HepG2 (cell line): ENCODE data around the gene GSTA1. TPM values are rescaled to one million over a fixed set of nuclear protein-coding genes. Genes with fewer than 3 reads are reported as not detected.

ENCODE experiments used
- ARID4A ChIP-seq: sonication (generic); formaldehyde crosslinking; IDR thresholded peaks from 2 replicates; pipeline ENCODE4 v1.5.0; 2020; ENCODE audit warnings: mild to moderate bottlenecking, missing genetic modification reagents, borderline replicate concordance
- ASH2L ChIP-seq: fragments of 300-600, 200-600 bp; sonication (generic); IDR thresholded peaks from 2 replicates; pipeline ENCODE4 v1.7.0; 2017; ENCODE audit warnings: low read depth, mild to moderate bottlenecking, moderate library complexity, mixed read lengths, low read length; ENCODE audit not compliant: insufficient read length
- CHCHD3 ChIP-seq: sonication (generic); formaldehyde crosslinking; IDR thresholded peaks from 2 replicates; pipeline ENCODE4 v1.8.0; 2022; ENCODE audit warnings: mild to moderate bottlenecking, missing genetic modification reagents, moderate library complexity
- EHMT2 ChIP-seq: fragments of 200-600 bp; sonication (generic); IDR thresholded peaks from 2 replicates; pipeline ENCODE4 v1.7.0; 2017; ENCODE audit warnings: antibody characterized with exemption, low read depth, low read length, borderline replicate concordance
- HNRNPH1 ChIP-seq: fragments of 200-400 bp; formaldehyde crosslinking; optimal IDR thresholded peaks from 2 replicates; pipeline ENCODE3; 2017; ENCODE audit warnings: mild to moderate bottlenecking, low read depth, low read length
- PHF5A ChIP-seq: IDR thresholded peaks from one replicate; pipeline ENCODE4 v1.6.1; 2018; ENCODE audit warnings: low read depth, missing genetic modification reagents; ENCODE audit not compliant: unreplicated experiment
- RXRB ChIP-seq: IDR thresholded peaks from 2 replicates; pipeline ENCODE4 v1.6.1; 2016; ENCODE audit warnings: borderline replicate concordance, missing genetic modification reagents, missing compliant biosample characterization
- SALL2 ChIP-seq: sonication (generic); formaldehyde crosslinking; IDR thresholded peaks from 2 replicates; pipeline ENCODE4 v1.8.1; 2023; ENCODE audit warnings: mild to moderate bottlenecking, missing genetic modification reagents, inconsistent platforms
- SSRP1 ChIP-seq: IDR thresholded peaks from 2 replicates; pipeline ENCODE4 v1.6.1; 2016; ENCODE audit warnings: control low read depth
- ZBTB26 ChIP-seq: IDR thresholded peaks from 2 replicates; pipeline ENCODE4 v1.6.1; 2016; ENCODE audit warnings: missing compliant biosample characterization, missing genetic modification reagents, borderline replicate concordance
- ZBTB34 ChIP-seq: sonication (generic); formaldehyde crosslinking; IDR thresholded peaks from 2 replicates; pipeline ENCODE4 v1.8.0; 2022; ENCODE audit warnings: mild to moderate bottlenecking, missing genetic modification reagents
- ZBTB46 ChIP-seq: sonication (generic); formaldehyde crosslinking; IDR thresholded peaks from 2 replicates; pipeline ENCODE4 v1.4.0; 2020; ENCODE audit warnings: mild to moderate bottlenecking, missing genetic modification reagents, borderline replicate concordance
- ZC3H13 ChIP-seq: sonication (generic); formaldehyde crosslinking; IDR thresholded peaks from 2 replicates; pipeline ENCODE4 v1.8.1; 2023; ENCODE audit warnings: mild to moderate bottlenecking, missing genetic modification reagents, moderate library complexity
- ZFP1 ChIP-seq: IDR thresholded peaks from 2 replicates; pipeline ENCODE4 v1.6.1; 2016
- ZHX1 ChIP-seq: sonication (generic); formaldehyde crosslinking; IDR thresholded peaks from 2 replicates; pipeline ENCODE4 v1.8.1; 2022; ENCODE audit warnings: low read depth, mild to moderate bottlenecking, missing genetic modification reagents
- ZNF558 ChIP-seq: sonication (generic); formaldehyde crosslinking; IDR thresholded peaks from 2 replicates; pipeline ENCODE4 v1.9.0; 2022; ENCODE audit warnings: mild to moderate bottlenecking, missing genetic modification reagents, borderline replicate concordance
- polyA plus RNA-seq, 8 experiments: library from polyadenylated mRNA; depleted of rRNA in 3 of 8; stranded (reverse) in 7 of 8; unstranded in 1 of 8; fragments of >200 nt; fragmentation: Illumina TruSeq in 4 of 8; extraction: Trizol in 4 of 8; gene quantifications; 2 replicates each; pipeline versions ENCODE4 v1.2.1 to v1.2.3, GENCODE V29; 2011 to 2016; ENCODE audit warnings: low read depth in 4 of 8, missing spikeins in 1 of 8, mixed read lengths in 1 of 8; ENCODE audit not compliant: insufficient read depth in 1 of 8
- total RNA-seq, 5 experiments: library from RNA; depleted of rRNA; stranded (reverse); fragments of >200 nt; fragmentation: Illumina TruSeq; extraction: Trizol; gene quantifications; 2 replicates each; pipeline ENCODE4 v1.2.3, GENCODE V29; 2016; ENCODE audit warnings: low read depth in 1 of 5

Gene GSTA1
- total and polyA plus RNA-seq, 2 of the 13 experiments (the other 11 are each of a cell fraction or from before 2014, with no cell fraction given): 6.2 to 282 TPM

GRCh38 chr6:52815167-52816092 lies 11.8 kb upstream of the GSTA1 start (continued):
- TF ChIP-seq ARID4A (no peak; the same call in 1 of the 2 replicates), ZNF558 (CRISPR knock-in tag) (no peak), ZHX1 (0 out of 2 replicates have a peak, but pooled peaks have one; percentile 38), PHF5A (no peak), ZFP1 (CRISPR knock-in tag) (no peak), CHCHD3 (no peak), HNRNPH1 (no peak), RXRB (peak; percentile 36; the same call in 1 of the 2 replicates), EHMT2 (no peak), ZBTB46 (CRISPR knock-in tag) (no peak), ZBTB34 (no peak), ASH2L (peak; percentile 63), SSRP1 (CRISPR knock-in tag) (no peak), SALL2 (CRISPR knock-in tag) (peak; percentile 75), ZC3H13 (CRISPR knock-in tag) (no peak), ZBTB26 (CRISPR knock-in tag) (no peak)
